ENCODE data around the gene PAPOLG.
A peak's percentile ranks its signal among the peaks of the same experiment; 100 is the strongest.

PAPOLG gene

GRCh38 chr2:60756097-60757087, at the start of gene PAPOLG:
Gene PAPOLG, plus strand, starts transcription at chr2:60756268. Its CDS starts 211 bp downstream, at chr2:60756479.
- H3K36me3 Mint-ChIP-seq = peaks cover 13 to 14% of the 10 kb centered on the region in 2 donors
- peak within 1 kb of the TSS; percentile 98 for H3K27ac Mint-ChIP-seq
- H3K9me3 Mint-ChIP-seq = no peaks in the 10 kb centered on the region
- H3K27me3 Mint-ChIP-seq = no peaks in the 10 kb centered on the region
- ATAC-seq (replicated peaks) (peak; percentile 99), DNase-seq (peak; percentile 94)
- peaks cover 17 to 21% of the 10 kb centered on the region in 2 donors for H3K4me1 Mint-ChIP-seq
- H3K4me3 Mint-ChIP-seq = peak within 1 kb of the TSS; percentile 92 to 99

- DNase-seq (no peak), ATAC-seq (replicated peaks) (peak; percentile 36 to 54)
- Mint-ChIP-seq H3K27ac (no peak overlapping the region), H3K4me3 (no peak overlapping the region), H3K4me1 (peaks cover 3 to 8% of the 10 kb centered on the region in 2 donors), H3K9me3 (no peaks in the 10 kb centered on the region), H3K36me3 (no peaks in the 10 kb centered on the region), H3K27me3 (peaks cover 0 to 5% of the 10 kb centered on the region in 2 donors)
Measured at GRCh38 chr2:60707750-60708371, 48.2 kb upstream of the PAPOLG start.

GRCh38 chr2:60708630-60709320, 47.3 kb upstream of the PAPOLG start:
- H3K9me3 Mint-ChIP-seq = no peaks in the 10 kb centered on the region
- no peak overlapping the region for H3K4me3 Mint-ChIP-seq
- H3K27ac Mint-ChIP-seq = no peak overlapping the region
- ATAC-seq (replicated peaks) (no peak), DNase-seq (no peak)
- no peaks in the 10 kb centered on the region for H3K36me3 Mint-ChIP-seq
- H3K4me1 Mint-ChIP-seq = peaks cover 3 to 8% of the 10 kb centered on the region in 2 donors
- H3K27me3 Mint-ChIP-seq = peaks cover 0 to 5% of the 10 kb centered on the region in 2 donors

GRCh38 chr2:60710707-60711106, 45.4 kb upstream of the PAPOLG start:
- no peak overlapping the region for H3K27ac Mint-ChIP-seq
- H3K4me3 Mint-ChIP-seq = no peak overlapping the region
- no peak for DNase-seq
- H3K9me3 Mint-ChIP-seq = peaks cover 0 to 3% of the 10 kb centered on the region in 2 donors
- H3K4me1 Mint-ChIP-seq = peaks cover 3 to 8% of the 10 kb centered on the region in 2 donors
- H3K36me3 Mint-ChIP-seq = no peaks in the 10 kb centered on the region
- peak; percentile 27 to 47 for ATAC-seq (replicated peaks)
- H3K27me3 Mint-ChIP-seq = peaks cover 0 to 5% of the 10 kb centered on the region in 2 donors

- DNase-seq (no peak), ATAC-seq (replicated peaks) (no peak)
- Mint-ChIP-seq H3K27ac (no peak overlapping the region), H3K27me3 (no peaks in the 10 kb centered on the region), H3K9me3 (peaks cover 0 to 6% of the 10 kb centered on the region in 2 donors), H3K36me3 (no peaks in the 10 kb centered on the region), H3K4me3 (no peak overlapping the region), H3K4me1 (peaks cover 0 to 2% of the 10 kb centered on the region in 2 donors)
Measured at GRCh38 chr2:60715561-60715960, 40.5 kb upstream of the PAPOLG start.

- no peak overlapping the region for H3K27ac Mint-ChIP-seq
- no peak for ATAC-seq (replicated peaks)
- H3K9me3 Mint-ChIP-seq = peaks cover 0 to 6% of the 10 kb centered on the region in 2 donors
- peaks cover 0 to 2% of the 10 kb centered on the region in 2 donors for H3K4me1 Mint-ChIP-seq
- no peaks in the 10 kb centered on the region for H3K36me3 Mint-ChIP-seq
- H3K27me3 Mint-ChIP-seq = no peaks in the 10 kb centered on the region
- no peak for DNase-seq
- H3K4me3 Mint-ChIP-seq = no peak overlapping the region
Measured at GRCh38 chr2:60717691-60718090, 38.4 kb upstream of the PAPOLG start.

GRCh38 chr2:60719331-60719730, 36.7 kb upstream of the PAPOLG start:
- H3K27ac Mint-ChIP-seq = no peak overlapping the region
- ATAC-seq (replicated peaks) (no peak), DNase-seq (no peak)

GRCh38 chr2:60725466-60725865, 30.6 kb upstream of the PAPOLG start:
- DNase-seq (no peak), ATAC-seq (replicated peaks) (no peak)
- H3K36me3 Mint-ChIP-seq = peaks cover 0 to 1% of the 10 kb centered on the region in 2 donors

More at GRCh38 chr2:60719331-60719730, 36.7 kb upstream of the PAPOLG start:
- Mint-ChIP-seq H3K4me3 (no peak overlapping the region), H3K27me3 (no peaks in the 10 kb centered on the region), H3K9me3 (peaks cover 0 to 6% of the 10 kb centered on the region in 2 donors), H3K4me1 (peaks cover 0 to 2% of the 10 kb centered on the region in 2 donors), H3K36me3 (peaks cover 0 to 1% of the 10 kb centered on the region in 2 donors)

GRCh38 chr2:60728855-60729254, 27.2 kb upstream of the PAPOLG start:
- peaks cover 0 to under 1% of the 10 kb centered on the region in 2 donors for H3K27me3 Mint-ChIP-seq
- no peak for ATAC-seq (replicated peaks)
- peaks cover 0 to 1% of the 10 kb centered on the region in 2 donors for H3K36me3 Mint-ChIP-seq
- no peaks in the 10 kb centered on the region for H3K9me3 Mint-ChIP-seq
- H3K4me1 Mint-ChIP-seq = no peaks in the 10 kb centered on the region
- no peak for DNase-seq
- no peak overlapping the region for H3K27ac Mint-ChIP-seq
- H3K4me3 Mint-ChIP-seq = no peak overlapping the region

More at GRCh38 chr2:60725466-60725865, 30.6 kb upstream of the PAPOLG start:
- no peaks in the 10 kb centered on the region for H3K9me3 Mint-ChIP-seq
- no peaks in the 10 kb centered on the region for H3K27me3 Mint-ChIP-seq
- no peak overlapping the region for H3K27ac Mint-ChIP-seq
- H3K4me1 Mint-ChIP-seq = no peaks in the 10 kb centered on the region
- no peak overlapping the region for H3K4me3 Mint-ChIP-seq

- peaks cover 24 to 42% of the 10 kb centered on the region in 2 donors for H3K27me3 Mint-ChIP-seq
- no peaks in the 10 kb centered on the region for H3K36me3 Mint-ChIP-seq
- H3K4me3 Mint-ChIP-seq = peak overlapping the region; percentile 86 to 92
- DNase-seq (no peak), ATAC-seq (replicated peaks) (peak; percentile 61 to 68)
- H3K4me1 Mint-ChIP-seq = peaks cover 3 to 6% of the 10 kb centered on the region in 2 donors
- no peaks in the 10 kb centered on the region for H3K9me3 Mint-ChIP-seq
- H3K27ac Mint-ChIP-seq = no peak overlapping the region
Measured at GRCh38 chr2:60735496-60736250, 20.4 kb upstream of the PAPOLG start.

GRCh38 chr2:60738679-60739078, 17.4 kb upstream of the PAPOLG start:
- no peak overlapping the region for H3K27ac Mint-ChIP-seq
- peaks cover 3 to 6% of the 10 kb centered on the region in 2 donors for H3K4me1 Mint-ChIP-seq
- H3K9me3 Mint-ChIP-seq = no peaks in the 10 kb centered on the region
- no peak overlapping the region for H3K4me3 Mint-ChIP-seq
- DNase-seq = no peak
- peaks cover 24 to 42% of the 10 kb centered on the region in 2 donors for H3K27me3 Mint-ChIP-seq
- no peaks in the 10 kb centered on the region for H3K36me3 Mint-ChIP-seq
- no peak for ATAC-seq (replicated peaks)

GRCh38 chr2:60739156-60739555, 16.9 kb upstream of the PAPOLG start:
- Mint-ChIP-seq H3K4me1 (peaks cover 3 to 6% of the 10 kb centered on the region in 2 donors), H3K9me3 (no peaks in the 10 kb centered on the region), H3K4me3 (no peak overlapping the region), H3K27ac (no peak overlapping the region), H3K27me3 (peaks cover 24 to 38% of the 10 kb centered on the region in 2 donors), H3K36me3 (no peaks in the 10 kb centered on the region)
- no peak for ATAC-seq (replicated peaks)
- DNase-seq = no peak

- no peak overlapping the region for H3K27ac Mint-ChIP-seq
- DNase-seq (no peak), ATAC-seq (replicated peaks) (no peak)
- no peak overlapping the region for H3K4me3 Mint-ChIP-seq
- no peaks in the 10 kb centered on the region for H3K9me3 Mint-ChIP-seq
- no peaks in the 10 kb centered on the region for H3K36me3 Mint-ChIP-seq
- peaks cover 5 to 7% of the 10 kb centered on the region in 2 donors for H3K4me1 Mint-ChIP-seq
- H3K27me3 Mint-ChIP-seq = peaks cover 11 to 25% of the 10 kb centered on the region in 2 donors
Measured at GRCh38 chr2:60741576-60741975, 14.5 kb upstream of the PAPOLG start.

Measured in stimulated activated naive B cell treated with anti-CD40 and anti-IgM and Interleukin-4, amounts not matched to agents 10 μg/mL and 1 μg/mL and 100 μg/mL, for 72 hours (primary cell).